PC-9 (cell line): ENCODE measurements around the gene CPA4. TPM values are rescaled to one million over a fixed set of nuclear protein-coding genes. Genes with fewer than 3 reads are reported as not detected.

Source experiments
- BruUV-seq: library from RNA; stranded (reverse); fragments of 400-500 nt; replicated peaks from 2 replicates; lab custom pipeline; 2021; lab: Mats Ljungman, UMichigan
- CTCF ChIA-PET: fragments of 300-600 bp; sonication (Branson Sonifier 250); formaldehyde crosslinking; loops from one replicate; lab custom pipeline; 2022; ENCODE audit warnings: antibody characterized with exemption; lab: Charles Lee
- POLR2A ChIA-PET: fragments of 300-600 bp; sonication (Branson Sonifier 250); formaldehyde crosslinking; loops from one replicate; lab custom pipeline; 2022; ENCODE audit warnings: antibody characterized with exemption; ENCODE audit not compliant: unreplicated experiment; lab: Charles Lee
- DNase-seq, 2 experiments: peaks; one replicate each; pipeline versions ENCODE4 v3.0.0 to v3.0.0-alpha.2; 2015 to 2022; ENCODE audit warnings: mixed read lengths in 1 of 2
- H2AFZ ChIP-seq: fragments of 200-600 bp; sonication (generic); 2 replicates; pipeline ENCODE4 v1.8.1; 2017; ENCODE audit warnings: antibody characterized with exemption
- H3F3A ChIP-seq: fragments of 200-600 bp; sonication (generic); 2 replicates; pipeline ENCODE4 v1.8.1; 2017; ENCODE audit warnings: antibody characterized with exemption, mild to moderate bottlenecking, low read depth; ENCODE audit not compliant: insufficient read depth
- H3K27ac ChIP-seq: fragments of 200-600 bp; sonication (generic); 2 replicates; pipeline ENCODE4 v1.6.1; 2016; ENCODE audit warnings: mixed run types
- H3K27me3 ChIP-seq: fragments of 200-600 bp; sonication (generic); 2 replicates; pipeline ENCODE4 v1.6.1; 2016; ENCODE audit warnings: low read depth, mixed run types; ENCODE audit not compliant: insufficient read depth
- H3K36me3 ChIP-seq: fragments of 200-600 bp; sonication (generic); 2 replicates; pipeline ENCODE4 v1.6.1; 2016; ENCODE audit warnings: low read depth, mixed run types
- H3K4me1 ChIP-seq: fragments of 200-600 bp; sonication (generic); replicated peaks from 2 replicates; pipeline ENCODE4 v1.6.1; 2016; ENCODE audit warnings: mixed run types; ENCODE audit not compliant: insufficient read depth
- H3K4me2 ChIP-seq: fragments of 200-600 bp; sonication (generic); 2 replicates; pipeline ENCODE4 v1.6.1; 2017; ENCODE audit warnings: mixed run types
- H3K4me3 ChIP-seq: fragments of 200-600 bp; sonication (generic); 2 replicates; pipeline ENCODE4 v1.6.1; 2016; ENCODE audit warnings: mixed run types
- H3K79me2 ChIP-seq: fragments of 200-600 bp; sonication (generic); 2 replicates; pipeline ENCODE4 v1.6.1; 2017; ENCODE audit warnings: low read depth, mixed run types
- H3K9me2 ChIP-seq: fragments of 200-600 bp; sonication (generic); 2 replicates; pipeline ENCODE4 v1.8.1; 2017; ENCODE audit warnings: mild to moderate bottlenecking; ENCODE audit not compliant: insufficient read depth
- H3K9me3 ChIP-seq: fragments of 200-600 bp; sonication (generic); 2 replicates; pipeline ENCODE4 v1.8.1; 2016; ENCODE audit warnings: low read depth; ENCODE audit not compliant: insufficient read depth
- H4K20me1 ChIP-seq: fragments of 200-600 bp; sonication (generic); 2 replicates; pipeline ENCODE4 v1.8.1; 2017; ENCODE audit not compliant: insufficient read depth
- EZH2 ChIP-seq: fragments of 200-600 bp; sonication (generic); IDR thresholded peaks from 2 replicates; pipeline ENCODE4 v1.8.0; 2017; ENCODE audit warnings: antibody characterized with exemption, low read depth
- intact Hi-C: fragments of 100-400 bp; cut with micrococcal nuclease; formaldehyde crosslinking; loops from one replicate; pipeline ENCODE4 v1.10.0; 2022; ENCODE audit not compliant: unreplicated experiment
- total RNA-seq: library from RNA; stranded (reverse); gene quantifications from 2 replicates; pipeline ENCODE4 v1.2.3, GENCODE V29; 2021
- TF ChIP-seq, protein P1 (sequence below): fragments of 200-600 bp; sonication (generic); conservative IDR thresholded peaks from 2 replicates; pipeline ENCODE4 v1.6.1; 2017; ENCODE audit warnings: mixed run types, antibody characterized with exemption, mild to moderate bottlenecking, moderate library complexity

CPA4 gene
- total RNA-seq, 1 experiment from 2014 or later: 9.8 TPM

DNA sequence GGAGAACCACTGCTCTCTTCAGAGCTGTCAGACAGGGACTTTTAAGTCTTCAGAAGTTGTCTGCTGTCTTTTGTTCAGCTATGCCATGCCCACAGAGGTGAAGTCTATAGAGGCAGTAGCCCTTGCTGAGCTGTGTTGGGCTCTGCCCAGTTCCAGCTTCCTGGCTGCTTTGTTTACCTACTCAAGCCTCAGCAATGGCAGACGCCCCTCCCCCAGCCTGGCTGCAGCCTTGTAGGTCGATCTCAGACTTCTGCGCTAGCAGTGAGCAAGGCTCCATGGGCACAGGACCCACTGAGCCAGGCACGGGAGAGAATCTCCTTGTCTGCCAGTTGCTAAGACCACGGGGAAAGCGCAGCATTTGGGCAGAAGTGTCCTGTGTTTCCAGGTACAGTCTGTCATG lies 38.4 kb upstream of the CPA4 start:
- Histone ChIP-seq H3K36me3 (no peaks in the 10 kb centered on the region; the same call in 1 of the 2 replicates), H3K9me2 (no peaks in the 10 kb centered on the region), H3K4me1 (no peaks in the 10 kb centered on the region), H3K79me2 (no peaks in the 10 kb centered on the region), H3K9me3 (peaks cover 14% of the 10 kb centered on the region), H3K4me2 (no peak overlapping the region), H3K27ac (no peak overlapping the region), H3F3A (no peaks in the 10 kb centered on the region), H3K27me3 (no peaks in the 10 kb centered on the region), H2AFZ (no peak overlapping the region), H3K4me3 (no peak overlapping the region), H4K20me1 (no peaks in the 10 kb centered on the region)
- intact Hi-C loops: no loop called here
- no peak for TF ChIP-seq EZH2
- TF ChIP-seq, protein P1, sequence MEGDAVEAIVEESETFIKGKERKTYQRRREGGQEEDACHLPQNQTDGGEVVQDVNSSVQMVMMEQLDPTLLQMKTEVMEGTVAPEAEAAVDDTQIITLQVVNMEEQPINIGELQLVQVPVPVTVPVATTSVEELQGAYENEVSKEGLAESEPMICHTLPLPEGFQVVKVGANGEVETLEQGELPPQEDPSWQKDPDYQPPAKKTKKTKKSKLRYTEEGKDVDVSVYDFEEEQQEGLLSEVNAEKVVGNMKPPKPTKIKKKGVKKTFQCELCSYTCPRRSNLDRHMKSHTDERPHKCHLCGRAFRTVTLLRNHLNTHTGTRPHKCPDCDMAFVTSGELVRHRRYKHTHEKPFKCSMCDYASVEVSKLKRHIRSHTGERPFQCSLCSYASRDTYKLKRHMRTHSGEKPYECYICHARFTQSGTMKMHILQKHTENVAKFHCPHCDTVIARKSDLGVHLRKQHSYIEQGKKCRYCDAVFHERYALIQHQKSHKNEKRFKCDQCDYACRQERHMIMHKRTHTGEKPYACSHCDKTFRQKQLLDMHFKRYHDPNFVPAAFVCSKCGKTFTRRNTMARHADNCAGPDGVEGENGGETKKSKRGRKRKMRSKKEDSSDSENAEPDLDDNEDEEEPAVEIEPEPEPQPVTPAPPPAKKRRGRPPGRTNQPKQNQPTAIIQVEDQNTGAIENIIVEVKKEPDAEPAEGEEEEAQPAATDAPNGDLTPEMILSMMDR: no peak
- no TSS peak for BruUV-seq
- no peak for DNase-seq
- ChIA-PET CTCF (no interaction called here), POLR2A (no interaction called here)

DNA sequence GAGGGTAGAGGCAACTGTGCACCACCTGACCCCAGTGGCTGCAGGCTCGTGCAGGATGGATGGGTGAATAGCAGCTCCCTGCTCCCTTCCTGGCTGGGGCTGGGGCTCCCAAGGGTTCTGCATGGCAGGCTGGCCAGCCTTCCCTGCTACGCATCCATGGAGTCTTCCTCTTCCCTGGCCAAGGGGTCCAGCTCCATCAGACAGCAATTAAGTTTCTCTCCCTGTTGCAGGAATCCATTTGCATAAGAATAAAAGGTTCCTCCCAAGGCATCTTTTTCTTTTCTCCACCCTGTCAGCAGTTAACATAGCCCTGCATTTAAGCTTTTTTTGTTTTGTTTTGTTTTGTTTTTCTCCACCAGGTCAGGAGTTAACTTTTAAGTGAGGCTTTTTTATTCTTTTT lies 36.3 kb upstream of the CPA4 start:
- POLR2A ChIA-PET: no interaction called here
- CTCF ChIA-PET: interaction anchor here (0.6 kb wide), 1 partner anchor 69 kb away, joined by 4 read pairs; no protein-coding TSS in a partner anchor
- no peaks in the 10 kb centered on the region for H3K79me2 ChIP-seq

DNA sequence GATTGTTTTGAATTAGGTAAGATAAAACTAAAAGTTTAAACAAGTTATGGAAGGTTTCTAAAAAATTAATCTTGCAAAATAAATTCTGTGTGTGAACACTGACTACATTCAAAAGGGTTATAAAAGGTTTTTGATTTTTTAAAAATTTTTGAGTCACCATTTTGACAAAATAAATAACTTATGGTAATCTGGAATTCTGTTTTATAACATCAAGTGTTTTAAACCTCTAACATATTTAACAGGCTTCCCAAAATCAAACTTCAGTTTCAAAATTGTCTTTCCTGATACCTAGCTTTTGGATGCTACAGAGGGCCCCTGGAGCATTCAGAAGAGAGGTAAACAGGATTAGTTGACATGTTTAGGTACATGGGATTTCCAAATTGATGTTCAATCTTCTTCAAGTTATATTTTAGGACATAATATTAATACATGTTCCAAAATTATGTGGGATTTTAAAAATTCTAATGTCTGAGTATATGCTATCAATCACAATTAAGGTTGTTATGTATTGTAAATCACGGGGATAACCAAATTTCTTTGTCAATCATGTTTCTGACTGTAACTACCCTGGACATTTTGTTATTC lies 34.4 kb upstream of the CPA4 start:
- Histone ChIP-seq H4K20me1 (no peaks in the 10 kb centered on the region), H2AFZ (no peak overlapping the region), H3K79me2 (no peaks in the 10 kb centered on the region), H3K4me3 (no peak overlapping the region), H3K27ac (no peak overlapping the region), H3K27me3 (no peaks in the 10 kb centered on the region), H3K9me2 (no peaks in the 10 kb centered on the region), H3F3A (no peaks in the 10 kb centered on the region), H3K36me3 (no peaks in the 10 kb centered on the region; the same call in 1 of the 2 replicates), H3K4me1 (no peaks in the 10 kb centered on the region), H3K4me2 (no peak overlapping the region), H3K9me3 (peaks cover 14% of the 10 kb centered on the region)
- intact Hi-C loops: no loop called here
- DNase-seq: no peak
- ChIA-PET POLR2A (interaction anchor here (0.5 kb wide), 1 partner anchor 13 kb away, joined by 3 read pairs; no protein-coding TSS in a partner anchor), CTCF (no interaction called here)
- BruUV-seq: no TSS peak
- TF ChIP-seq, protein P1: no peak
- no peak for TF ChIP-seq EZH2

More for the DNA sequence above, 36.3 kb upstream of the CPA4 start:
- DNase-seq: no peak
- intact Hi-C loops: no loop called here
- H4K20me1 ChIP-seq: no peaks in the 10 kb centered on the region
- no peaks in the 10 kb centered on the region for H3K27me3 ChIP-seq
- BruUV-seq: no TSS peak
- no peaks in the 10 kb centered on the region for H3F3A ChIP-seq
- no peak overlapping the region for H2AFZ ChIP-seq
- H3K27ac ChIP-seq: no peak overlapping the region
- TF ChIP-seq EZH2: no peak
- TF ChIP-seq, protein P1: no peak
- H3K4me3 ChIP-seq: no peak overlapping the region
- H3K9me3 ChIP-seq: peaks cover 14% of the 10 kb centered on the region
- H3K9me2 ChIP-seq: no peaks in the 10 kb centered on the region
- no peaks in the 10 kb centered on the region; the same call in 1 of the 2 replicates for H3K36me3 ChIP-seq
- H3K4me2 ChIP-seq: no peak overlapping the region
- no peaks in the 10 kb centered on the region for H3K4me1 ChIP-seq
